ENCODE measurements around the gene CD151. TPM values are rescaled to one million over a fixed set of nuclear protein-coding genes. Genes with fewer than 3 reads are reported as not detected.

Gene CD151
- total RNA-seq, 4 donors from 2014 or later, result 328 to 675 (median 614) TPM

DNA sequence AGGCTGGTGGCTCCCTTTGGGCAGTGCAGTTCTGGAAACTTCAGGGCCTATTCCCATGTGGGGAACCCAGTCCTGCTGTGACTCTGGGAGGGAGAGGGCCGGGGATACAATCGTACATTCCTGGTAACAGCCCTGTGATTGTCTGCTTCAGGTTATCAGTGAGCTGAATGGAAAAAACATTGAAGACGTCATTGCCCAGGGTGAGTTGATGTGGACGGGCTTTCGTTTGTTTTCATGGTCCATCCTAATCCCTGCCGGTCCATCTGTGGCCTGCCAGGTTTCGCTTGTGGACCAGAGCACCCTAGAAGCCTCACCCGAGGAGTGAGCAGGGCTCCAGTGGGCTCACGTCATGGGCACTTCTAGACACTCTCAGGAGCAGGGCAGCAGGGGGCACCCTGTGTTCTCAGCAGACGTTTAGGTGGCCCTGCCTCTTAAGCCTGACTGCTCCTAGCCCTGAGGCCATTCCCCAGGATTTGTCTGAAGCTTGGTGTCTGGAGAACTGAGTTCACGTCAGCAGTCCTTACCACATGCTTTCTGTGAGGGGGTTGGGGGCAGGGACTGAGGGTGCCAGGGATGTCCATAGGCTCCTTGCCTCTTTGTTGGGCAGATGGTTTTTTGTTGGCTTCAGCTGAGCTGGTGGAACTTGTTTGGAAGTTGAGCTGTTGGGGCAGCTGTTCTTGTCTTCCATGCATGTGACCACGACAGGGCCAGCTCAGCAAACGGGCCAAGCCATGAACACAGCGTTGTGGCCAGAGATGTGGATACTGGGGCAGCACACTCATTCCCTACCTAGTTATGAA, 21.1 kb upstream of the CD151 start:
- DNase-seq (ENCODE audit: low spot score) (no peak), ATAC-seq (ENCODE audit: low FRiP score) (no peak)
- TF ChIP-seq, protein P1, sequence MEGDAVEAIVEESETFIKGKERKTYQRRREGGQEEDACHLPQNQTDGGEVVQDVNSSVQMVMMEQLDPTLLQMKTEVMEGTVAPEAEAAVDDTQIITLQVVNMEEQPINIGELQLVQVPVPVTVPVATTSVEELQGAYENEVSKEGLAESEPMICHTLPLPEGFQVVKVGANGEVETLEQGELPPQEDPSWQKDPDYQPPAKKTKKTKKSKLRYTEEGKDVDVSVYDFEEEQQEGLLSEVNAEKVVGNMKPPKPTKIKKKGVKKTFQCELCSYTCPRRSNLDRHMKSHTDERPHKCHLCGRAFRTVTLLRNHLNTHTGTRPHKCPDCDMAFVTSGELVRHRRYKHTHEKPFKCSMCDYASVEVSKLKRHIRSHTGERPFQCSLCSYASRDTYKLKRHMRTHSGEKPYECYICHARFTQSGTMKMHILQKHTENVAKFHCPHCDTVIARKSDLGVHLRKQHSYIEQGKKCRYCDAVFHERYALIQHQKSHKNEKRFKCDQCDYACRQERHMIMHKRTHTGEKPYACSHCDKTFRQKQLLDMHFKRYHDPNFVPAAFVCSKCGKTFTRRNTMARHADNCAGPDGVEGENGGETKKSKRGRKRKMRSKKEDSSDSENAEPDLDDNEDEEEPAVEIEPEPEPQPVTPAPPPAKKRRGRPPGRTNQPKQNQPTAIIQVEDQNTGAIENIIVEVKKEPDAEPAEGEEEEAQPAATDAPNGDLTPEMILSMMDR (IDR thresholded peaks at IDR 0.05), result no peak

DNA sequence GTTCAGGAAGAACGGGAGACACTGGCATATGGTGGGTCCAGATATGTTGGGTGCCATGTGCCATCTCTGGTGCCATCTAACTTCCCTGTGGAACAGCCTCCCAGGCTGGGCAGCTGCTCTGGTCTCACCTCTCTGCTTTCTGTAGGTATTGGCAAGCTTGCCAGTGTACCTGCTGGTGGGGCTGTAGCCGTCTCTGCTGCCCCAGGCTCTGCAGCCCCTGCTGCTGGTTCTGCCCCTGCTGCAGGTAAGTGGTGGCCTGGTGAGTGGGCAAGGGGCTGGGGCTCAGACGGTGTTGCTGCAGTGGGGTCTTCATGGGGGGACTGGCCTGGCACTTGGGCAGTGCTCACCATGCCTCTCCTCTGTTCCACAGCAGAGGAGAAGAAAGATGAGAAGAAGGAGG, 20.4 kb upstream of the CD151 start:
- TF ChIP-seq, protein P1 (IDR thresholded peaks at IDR 0.05), result no peak
- ATAC-seq (ENCODE audit: low FRiP score), result no peak
- no peak for DNase-seq (ENCODE audit: low spot score)

DNA sequence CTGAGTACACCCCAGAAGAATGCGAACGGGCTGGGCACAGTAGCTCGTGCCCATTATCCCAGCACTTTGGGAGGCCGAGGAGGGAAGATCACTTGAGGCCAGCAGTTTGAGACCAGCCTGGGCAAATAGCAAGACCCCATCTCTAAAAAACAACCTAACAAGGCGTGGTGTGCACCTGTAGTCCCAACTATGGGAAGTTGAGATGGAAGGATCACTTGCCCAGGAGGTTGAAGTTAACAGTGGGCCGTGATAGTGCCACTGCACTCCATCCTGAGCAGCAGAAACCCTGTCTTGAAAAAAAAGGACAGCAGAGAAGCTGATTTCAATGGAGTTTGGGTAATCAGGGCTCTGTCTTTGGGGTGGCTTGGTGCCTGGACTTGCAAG, 19.7 kb upstream of the CD151 start:
- no peak for ATAC-seq (ENCODE audit: low FRiP score)
- TF ChIP-seq, protein P1 (IDR thresholded peaks at IDR 0.05), result no peak
- no peak for DNase-seq (ENCODE audit: low spot score)

DNA sequence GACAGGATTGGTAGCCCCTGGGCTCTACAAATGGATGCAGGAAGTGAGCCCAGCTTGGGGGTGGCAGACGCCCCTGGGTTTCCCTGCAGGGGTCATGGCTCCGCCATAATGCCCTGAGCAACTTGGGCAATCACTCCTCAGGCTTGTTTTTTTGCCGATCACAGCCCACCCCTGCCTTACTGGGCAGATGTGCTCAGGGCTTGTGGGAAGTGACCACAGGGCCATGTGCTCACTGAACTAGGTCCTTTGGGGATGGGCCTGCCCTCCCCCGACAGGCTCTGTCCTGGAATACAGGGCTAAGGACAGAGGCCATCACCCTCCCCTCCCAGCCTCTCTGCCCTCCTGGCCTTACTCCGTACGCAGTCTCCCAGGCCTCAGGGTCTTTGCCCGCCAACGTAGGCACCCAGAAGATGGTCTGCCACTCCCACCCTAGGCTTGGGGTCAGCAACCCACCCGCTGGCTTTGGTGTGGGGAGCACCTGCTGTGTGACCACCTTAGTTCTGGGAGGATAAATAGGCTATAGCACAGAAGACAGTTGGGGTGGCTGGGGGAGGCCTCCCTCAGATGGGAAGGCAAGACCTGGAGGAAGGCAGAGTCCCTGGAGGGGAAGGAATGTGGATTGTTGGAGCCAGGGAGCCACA, 19.2 kb upstream of the CD151 start:
- DNase-seq (ENCODE audit: low spot score) (no peak), ATAC-seq (ENCODE audit: low FRiP score) (no peak)
- TF ChIP-seq, protein P1 (IDR thresholded peaks at IDR 0.05), result no peak

DNA sequence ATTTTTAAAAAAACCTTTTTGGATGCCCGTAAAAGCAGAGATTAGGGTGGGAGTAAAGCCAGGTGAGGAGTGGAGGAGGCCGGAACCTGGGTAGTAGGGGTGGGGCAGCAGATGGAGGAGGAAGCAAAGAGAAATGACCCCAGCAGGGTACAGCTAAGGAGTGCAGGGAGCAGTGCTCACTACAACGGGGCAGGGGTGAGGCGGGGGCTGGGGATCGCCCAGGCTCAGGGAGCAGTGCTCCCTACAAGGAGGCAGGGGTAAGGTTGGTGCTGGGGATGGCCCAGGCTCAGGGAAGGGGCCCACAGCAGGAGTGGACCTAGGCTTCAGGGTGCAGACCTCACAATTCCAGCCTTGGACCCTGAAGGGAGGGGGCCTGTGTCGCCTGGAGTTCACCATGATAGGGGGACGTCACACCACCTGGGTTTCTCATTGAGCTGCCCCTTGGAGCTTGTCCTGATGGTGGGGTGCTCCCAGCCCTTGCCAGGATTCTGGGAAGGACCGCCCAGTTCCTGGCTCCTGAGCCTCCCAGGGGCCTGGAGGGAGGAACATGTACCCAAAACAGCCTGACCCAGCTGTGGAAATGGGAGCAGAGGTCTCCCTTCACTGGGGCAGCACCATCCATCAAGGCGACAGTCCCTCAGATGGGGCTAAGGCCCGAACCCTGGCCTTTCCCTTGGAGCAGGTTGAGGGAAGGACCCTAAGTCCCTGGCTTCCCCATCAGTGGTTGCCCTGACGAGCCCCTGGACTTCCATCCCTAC, 16.9 kb upstream of the CD151 start:
- TF ChIP-seq, protein P1 (IDR thresholded peaks at IDR 0.05), result no peak
- DNase-seq (ENCODE audit: low spot score) (no peak), ATAC-seq (ENCODE audit: low FRiP score) (no peak)

DNA sequence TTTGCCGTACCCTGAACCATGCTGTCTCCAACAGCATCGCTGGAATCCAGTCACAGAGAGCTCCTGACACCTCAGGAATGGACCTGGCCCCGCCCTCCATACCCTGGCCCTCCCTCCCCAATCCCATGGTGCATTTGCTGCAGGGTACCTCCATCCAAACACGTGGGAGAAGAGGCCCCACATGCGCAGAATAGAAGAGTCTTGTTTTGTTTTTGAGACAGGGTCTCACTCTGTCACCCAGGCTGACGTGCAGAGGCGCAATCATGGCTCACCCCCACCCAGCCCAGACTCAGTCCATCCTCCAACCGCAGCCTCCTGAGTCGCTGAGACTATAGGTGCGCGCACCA, 16.3 kb upstream of the CD151 start:
- ATAC-seq (ENCODE audit: low FRiP score) (no peak), DNase-seq (ENCODE audit: low spot score) (no peak)
- TF ChIP-seq, protein P1 (IDR thresholded peaks at IDR 0.05), result no peak
